Activated T-helper 17 cell treated with anti-CD3 and anti-CD28 coated beads, Interleukin-2, amount 50 U/mL, for 72 hours (primary cell): ENCODE measurements around the gene NACC1. TPM values are rescaled to one million over a fixed set of nuclear protein-coding genes. Genes with fewer than 3 reads are reported as not detected.
A peak's percentile ranks its signal among the peaks of the same experiment; 100 is the strongest.

Experiments used
- ATAC-seq: fragments of 150-1000 bp; cut with Tn5 transposase; replicated peaks from 2 replicates; pipeline ENCODE4 v1.10.0; 2021; ENCODE audit warnings: mild to moderate bottlenecking, moderate library complexity
- H3K27ac Mint-ChIP-seq: one replicate; pipeline ENCODE4 v1.8.0; 2022; ENCODE audit warnings: mixed read lengths
- H3K27me3 Mint-ChIP-seq: one replicate; pipeline ENCODE4 v1.8.0; 2022; ENCODE audit warnings: mixed read lengths
- H3K36me3 Mint-ChIP-seq: one replicate; pipeline ENCODE4 v1.8.0; 2022; ENCODE audit warnings: low read depth, mild to moderate bottlenecking, mixed read lengths
- H3K4me1 Mint-ChIP-seq: one replicate; pipeline ENCODE4 v1.8.0; 2022; ENCODE audit warnings: mixed read lengths
- H3K4me3 Mint-ChIP-seq: one replicate; pipeline ENCODE4 v1.8.0; 2022; ENCODE audit warnings: mild to moderate bottlenecking, mixed read lengths
- H3K9me3 Mint-ChIP-seq: one replicate; pipeline ENCODE4 v1.8.0; 2022; ENCODE audit warnings: mixed read lengths
- total RNA-seq, 2 donors: library from RNA; stranded (reverse); gene quantifications; one replicate each; pipeline ENCODE4 v1.2.3, GENCODE V29; 2022

Gene NACC1
- total RNA-seq, 2 donors from 2014 or later: 70.8 to 80.6 TPM

DNA sequence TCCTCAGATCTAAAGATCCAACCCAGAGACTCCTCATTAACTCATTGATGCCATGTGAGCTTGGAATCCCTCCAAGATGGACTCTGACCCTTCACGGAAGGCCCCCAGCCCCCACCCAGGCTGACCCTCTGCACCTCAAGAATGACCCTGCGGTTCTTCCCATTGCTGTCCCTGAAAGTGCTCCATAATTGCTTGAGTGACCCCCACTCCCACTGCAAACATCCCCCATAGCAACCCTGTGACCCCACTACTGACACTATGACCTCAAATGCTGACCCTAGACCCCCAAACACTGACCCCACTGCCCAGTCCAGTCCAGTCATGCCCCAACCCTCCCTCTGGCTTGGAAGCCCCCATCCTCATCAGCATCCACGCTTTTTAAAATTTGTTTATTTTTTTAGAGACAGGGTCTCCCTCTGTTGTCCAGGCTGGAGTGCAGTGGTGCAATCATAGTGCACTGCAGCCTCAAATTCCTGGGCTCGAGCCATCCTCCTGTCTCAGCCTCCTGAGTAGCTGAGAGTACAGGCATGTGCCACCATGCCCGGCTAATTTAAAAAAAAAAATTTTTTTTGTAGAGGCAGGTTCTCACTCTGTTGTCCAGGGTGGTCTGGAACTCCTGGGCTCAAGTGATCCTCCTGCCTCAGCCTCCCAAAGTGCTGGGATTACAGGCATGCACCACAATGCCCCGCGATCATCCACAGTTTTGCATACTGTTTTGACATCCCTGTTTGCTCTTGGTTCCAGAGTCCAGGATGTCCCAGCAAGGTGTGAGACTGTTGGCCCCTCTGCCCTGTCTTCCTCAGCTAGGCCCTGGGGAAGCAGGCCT lies 16.3 kb upstream of the NACC1 start:
- H3K27me3 Mint-ChIP-seq: peaks cover 5% of the 10 kb centered on the region
- H3K4me1 Mint-ChIP-seq: peaks cover 23% of the 10 kb centered on the region

DNA sequence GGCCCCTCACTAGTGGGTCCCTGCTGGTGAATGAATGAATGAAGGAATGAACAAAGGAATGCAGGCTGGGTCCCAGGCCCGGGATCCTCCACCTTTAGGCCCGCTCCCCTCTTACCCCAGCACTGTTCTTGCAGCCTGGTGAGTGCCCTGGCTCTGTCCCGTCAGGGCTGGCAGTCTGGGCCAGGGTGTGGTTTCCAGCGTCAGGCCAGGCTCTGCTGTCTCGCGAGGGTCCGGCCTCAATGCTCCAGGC lies 15.7 kb upstream of the NACC1 start:
- peaks cover 5% of the 10 kb centered on the region for H3K27me3 Mint-ChIP-seq
- H3K9me3 Mint-ChIP-seq: no peaks in the 10 kb centered on the region
- ATAC-seq: no peak
- H3K36me3 Mint-ChIP-seq: peaks cover 23% of the 10 kb centered on the region
- peaks cover 23% of the 10 kb centered on the region for H3K4me1 Mint-ChIP-seq
- H3K27ac Mint-ChIP-seq: no peak overlapping the region
- H3K4me3 Mint-ChIP-seq: peak overlapping the region; percentile 63

More for the DNA sequence above, 16.3 kb upstream of the NACC1 start:
- Mint-ChIP-seq H3K4me3 (peak overlapping the region; percentile 63), H3K9me3 (no peaks in the 10 kb centered on the region), H3K36me3 (peaks cover 20% of the 10 kb centered on the region), H3K27ac (peak overlapping the region; percentile 36)
- no peak for ATAC-seq

DNA sequence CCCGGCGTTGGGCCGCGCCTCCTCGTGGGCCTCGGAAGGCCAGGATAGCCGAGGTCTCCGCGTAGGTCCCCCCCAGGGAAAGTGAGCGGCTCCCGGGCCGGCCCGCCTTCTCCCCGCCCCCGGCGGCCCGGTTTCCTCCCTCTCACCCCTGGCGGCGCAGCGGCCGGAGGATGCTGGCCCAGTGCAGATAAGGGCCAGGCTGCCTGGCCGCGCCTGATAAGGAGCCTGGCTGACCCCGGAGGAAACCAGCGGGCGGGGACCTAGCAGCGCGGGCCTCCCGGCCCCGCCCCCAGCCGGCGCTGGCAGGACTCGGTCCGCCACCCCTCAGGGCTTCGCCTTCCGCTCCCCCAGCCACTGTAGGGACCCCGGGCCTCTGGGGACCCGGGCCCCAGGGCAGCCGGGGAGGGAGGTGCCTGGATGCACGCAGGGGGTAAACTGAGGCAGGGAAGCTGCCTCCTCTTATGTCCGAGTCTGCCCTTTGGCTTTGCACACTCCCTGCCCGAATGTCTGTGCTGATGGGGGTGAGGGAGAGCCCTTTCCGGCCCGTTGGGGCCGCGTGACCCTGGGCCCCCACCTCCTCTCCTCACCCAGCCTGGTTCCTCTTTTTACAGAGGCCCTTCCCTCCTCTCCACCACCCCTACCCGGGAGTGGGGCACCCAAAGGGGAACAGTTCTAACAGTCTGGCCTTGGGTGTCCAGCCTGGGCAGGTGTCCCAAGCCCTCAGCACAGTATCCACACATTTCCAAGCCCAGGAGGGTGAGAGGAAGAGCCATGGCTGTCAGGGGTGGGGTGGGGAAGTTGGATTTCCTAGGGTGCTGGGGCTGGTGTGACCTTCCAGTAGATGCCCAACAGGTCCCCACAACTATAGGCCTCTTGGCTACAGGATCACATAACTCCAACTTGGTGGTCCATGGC lies 15.1 kb upstream of the NACC1 start, which contains the start of gene LYL1:
LYL1 (minus strand) TSS at position 193 of the 915 bp plus-strand sequence. CDS start 1,687 bp downstream, outside the sequence.
- Mint-ChIP-seq H3K4me3 (peak within 1 kb of the TSS; percentile 63), H3K36me3 (peaks cover 28% of the 10 kb centered on the region), H3K27ac (peak within 1 kb of the TSS; percentile 36), H3K4me1 (peaks cover 23% of the 10 kb centered on the region), H3K9me3 (no peaks in the 10 kb centered on the region), H3K27me3 (peaks cover 5% of the 10 kb centered on the region)
- ATAC-seq: no peak

GRCh38 chr19:13103581-13104359 lies 14.3 kb upstream of the NACC1 start:
- peak overlapping the region; percentile 78 for H3K4me3 Mint-ChIP-seq
- H3K36me3 Mint-ChIP-seq: peaks cover 36% of the 10 kb centered on the region
- peaks cover 18% of the 10 kb centered on the region for H3K4me1 Mint-ChIP-seq
- no peak overlapping the region for H3K27ac Mint-ChIP-seq
- no peaks in the 10 kb centered on the region for H3K9me3 Mint-ChIP-seq
- no peak for ATAC-seq
- H3K27me3 Mint-ChIP-seq: no peaks in the 10 kb centered on the region

GRCh38 chr19:13104360-13104847 lies 13.7 kb upstream of the NACC1 start:
- peaks cover 42% of the 10 kb centered on the region for H3K36me3 Mint-ChIP-seq
- no peaks in the 10 kb centered on the region for H3K9me3 Mint-ChIP-seq
- peak; percentile 33 for ATAC-seq
- peak overlapping the region; percentile 78 for H3K27ac Mint-ChIP-seq
- H3K4me1 Mint-ChIP-seq: peaks cover 18% of the 10 kb centered on the region
- H3K4me3 Mint-ChIP-seq: peak overlapping the region; percentile 78
- no peaks in the 10 kb centered on the region for H3K27me3 Mint-ChIP-seq

- Mint-ChIP-seq H3K36me3 (peaks cover 44% of the 10 kb centered on the region), H3K9me3 (no peaks in the 10 kb centered on the region), H3K27ac (peak overlapping the region; percentile 78), H3K4me3 (peak overlapping the region; percentile 78), H3K27me3 (no peaks in the 10 kb centered on the region), H3K4me1 (peaks cover 14% of the 10 kb centered on the region)
- peak; percentile 38 for ATAC-seq
Measured at GRCh38 chr19:13104848-13105711, 13.0 kb upstream of the NACC1 start.

- Mint-ChIP-seq H3K9me3 (no peaks in the 10 kb centered on the region), H3K27ac (no peak overlapping the region), H3K4me3 (no peak overlapping the region), H3K4me1 (peaks cover 3% of the 10 kb centered on the region), H3K27me3 (no peaks in the 10 kb centered on the region), H3K36me3 (peaks cover 74% of the 10 kb centered on the region)
- no peak for ATAC-seq
Measured at GRCh38 chr19:13109361-13110098, 8.5 kb upstream of the NACC1 start.

GRCh38 chr19:13110099-13110610 lies 7.9 kb upstream of the NACC1 start:
- peaks cover 77% of the 10 kb centered on the region for H3K36me3 Mint-ChIP-seq
- H3K27ac Mint-ChIP-seq: no peak overlapping the region
- no peak overlapping the region for H3K4me3 Mint-ChIP-seq
- H3K27me3 Mint-ChIP-seq: no peaks in the 10 kb centered on the region
- H3K9me3 Mint-ChIP-seq: no peaks in the 10 kb centered on the region
- H3K4me1 Mint-ChIP-seq: no peaks in the 10 kb centered on the region
- ATAC-seq: no peak

DNA sequence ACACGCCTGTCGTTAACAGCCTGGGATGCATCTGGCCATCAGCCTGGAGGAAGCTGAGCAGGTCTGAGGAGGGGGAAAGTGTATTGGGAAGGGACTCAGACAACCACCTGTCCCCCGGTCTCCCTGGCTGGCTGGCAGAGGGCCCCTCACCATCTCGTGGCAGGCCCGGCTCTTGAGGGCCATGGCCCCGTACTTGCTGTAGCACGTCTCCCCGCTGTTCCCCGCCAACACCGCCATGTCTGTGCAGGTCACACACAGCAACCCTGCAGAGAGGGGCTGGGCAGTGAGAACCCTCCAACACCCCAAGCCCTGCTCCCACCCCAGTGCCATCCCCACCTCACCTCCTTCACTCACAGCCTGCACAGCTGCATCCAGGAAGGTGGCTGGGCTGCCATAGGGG lies 5.5 kb upstream of the NACC1 start:
- Mint-ChIP-seq H3K27me3 (no peaks in the 10 kb centered on the region), H3K4me3 (no peak overlapping the region), H3K27ac (no peak overlapping the region), H3K4me1 (no peaks in the 10 kb centered on the region), H3K9me3 (no peaks in the 10 kb centered on the region), H3K36me3 (peaks cover 84% of the 10 kb centered on the region)
- ATAC-seq: no peak

- Mint-ChIP-seq H3K36me3 (peaks cover 74% of the 10 kb centered on the region), H3K4me1 (peaks cover 12% of the 10 kb centered on the region), H3K27ac (peak overlapping the region; percentile 85), H3K9me3 (no peaks in the 10 kb centered on the region), H3K27me3 (no peaks in the 10 kb centered on the region), H3K4me3 (peak overlapping the region; percentile 86)
- ATAC-seq: no peak
Measured at GRCh38 chr19:13115936-13116281, 2.2 kb upstream of the NACC1 start.

- Mint-ChIP-seq H3K27me3 (no peaks in the 10 kb centered on the region), H3K9me3 (no peaks in the 10 kb centered on the region), H3K27ac (peak within 1 kb of the TSS; percentile 85), H3K4me1 (peaks cover 17% of the 10 kb centered on the region), H3K4me3 (peak within 1 kb of the TSS; percentile 86), H3K36me3 (peaks cover 78% of the 10 kb centered on the region)
- peak; percentile 67 for ATAC-seq
Measured at GRCh38 chr19:13116282-13117175, 1.5 kb upstream of the NACC1 start, which contains the start of gene TRMT1. Gene TRMT1 (minus strand): TSS chr19:13116740. CDS start chr19:13116399, 341 bp downstream.

- no peak for ATAC-seq
- H3K4me3 Mint-ChIP-seq: peak overlapping the region; percentile 86
- H3K27ac Mint-ChIP-seq: peak overlapping the region; percentile 85
- peaks cover 78% of the 10 kb centered on the region for H3K36me3 Mint-ChIP-seq
- peaks cover 23% of the 10 kb centered on the region for H3K4me1 Mint-ChIP-seq
- no peaks in the 10 kb centered on the region for H3K9me3 Mint-ChIP-seq
- H3K27me3 Mint-ChIP-seq: no peaks in the 10 kb centered on the region
Measured at GRCh38 chr19:13117176-13117771, 790 bp upstream of the NACC1 start.
